Neural cell (in vitro differentiated cells): Measurements from ENCODE around the gene MYO6. TPM values are rescaled to one million over a fixed set of nuclear protein-coding genes. Genes with fewer than 3 reads are reported as not detected.

Source experiments
- H2AFZ ChIP-seq: fragments of 200-600, 300-800 bp; sonication (generic), shearing (Covaris generic); 2 replicates; pipeline ENCODE4 v1.6.0; 2014; ENCODE audit warnings: low read depth, mild to moderate bottlenecking, antibody characterized with exemption, low read length, moderate library complexity
- H3F3A ChIP-seq: fragments of 200-600 bp; shearing (Covaris generic); 2 replicates; pipeline ENCODE4 v1.6.1; 2016; ENCODE audit warnings: mild to moderate bottlenecking, moderate library complexity, mixed read lengths, antibody characterized with exemption, low read length; ENCODE audit not compliant: insufficient read depth, poor library complexity, severe bottlenecking
- H3K27ac ChIP-seq: fragments of 200-600, 300-800 bp; sonication (generic), shearing (Covaris generic); 2 replicates; pipeline ENCODE4 v1.5.1; 2014; ENCODE audit warnings: mild to moderate bottlenecking, low read length, moderate library complexity
- H3K27me3 ChIP-seq: fragments of 300-800, 200-600 bp; sonication (generic), shearing (Covaris generic); 2 replicates; pipeline ENCODE4 v1.6.0; 2014; ENCODE audit warnings: mild to moderate bottlenecking, low read depth, low read length, moderate library complexity; ENCODE audit not compliant: insufficient read depth
- H3K36me3 ChIP-seq: fragments of 300-800, 200-600 bp; sonication (generic), shearing (Covaris generic); 2 replicates; pipeline ENCODE4 v1.5.1; 2014; ENCODE audit warnings: mild to moderate bottlenecking, antibody characterized with exemption, low read length, moderate library complexity; ENCODE audit not compliant: insufficient read depth
- H3K4me2 ChIP-seq: fragments of 300-800, 200-600 bp; sonication (generic), shearing (Covaris generic); 2 replicates; pipeline ENCODE4 v1.6.0; 2014; ENCODE audit warnings: mild to moderate bottlenecking, low read length
- H3K4me3 ChIP-seq: fragments of 300-800, 200-600 bp; sonication (generic), shearing (Covaris generic); 2 replicates; pipeline ENCODE4 v1.5.1; 2014; ENCODE audit warnings: mild to moderate bottlenecking, low read length, moderate library complexity
- H3K79me2 ChIP-seq: fragments of 200-600 bp; shearing (Covaris generic); replicated peaks from 2 replicates; pipeline ENCODE4 v1.6.0; 2014; ENCODE audit warnings: mild to moderate bottlenecking, low read length, moderate library complexity; ENCODE audit not compliant: insufficient read depth
- H3K9ac ChIP-seq: fragments of 300-800, 200-600 bp; sonication (generic), shearing (Covaris generic); 2 replicates; pipeline ENCODE4 v1.6.1; 2016; ENCODE audit warnings: mild to moderate bottlenecking, low read length, mixed read lengths
- H3K9me2 ChIP-seq: fragments of 200-600 bp; shearing (Covaris generic); 2 replicates; pipeline ENCODE4 v1.6.1; 2016; ENCODE audit warnings: mild to moderate bottlenecking, low read length, mixed read lengths; ENCODE audit not compliant: insufficient read depth
- H3K9me3 ChIP-seq: fragments of 200-600, 300-800 bp; sonication (generic), shearing (Covaris generic); 2 replicates; pipeline ENCODE4 v1.6.1; 2016; ENCODE audit warnings: mild to moderate bottlenecking, mixed run types, low read length, moderate library complexity, mixed read lengths
- H4K20me1 ChIP-seq: fragments of 200-600 bp; shearing (Covaris generic); 2 replicates; pipeline ENCODE4 v1.6.1; 2016; ENCODE audit warnings: mild to moderate bottlenecking, mixed run types; ENCODE audit not compliant: insufficient read depth
- CTCF ChIP-seq: fragments of 450-650 bp; IDR thresholded peaks from 2 replicates; pipeline ENCODE4 v1.5.1; 2014; ENCODE audit warnings: antibody characterized with exemption, mild to moderate bottlenecking, moderate library complexity; ENCODE audit not compliant: poor library complexity, severe bottlenecking
- EP300 ChIP-seq: fragments of 450-650 bp; conservative IDR thresholded peaks from 2 replicates; pipeline ENCODE4 v1.6.1; 2014; ENCODE audit warnings: antibody characterized with exemption, mild to moderate bottlenecking, moderate library complexity; ENCODE audit not compliant: poor library complexity, severe bottlenecking
- EZH2 ChIP-seq: fragments of 200-600, 300-800 bp; shearing (Covaris generic), sonication (generic); IDR thresholded peaks from 2 replicates; pipeline ENCODE4 v1.6.1; 2014; ENCODE audit warnings: antibody characterized with exemption, low read length, borderline replicate concordance, mild to moderate bottlenecking; ENCODE audit not compliant: insufficient read depth, poor library complexity, severe bottlenecking
- MXI1 ChIP-seq: fragments of 450-650 bp; conservative IDR thresholded peaks from 2 replicates; pipeline ENCODE4 v1.6.1; 2014; ENCODE audit warnings: antibody characterized with exemption, mild to moderate bottlenecking; ENCODE audit not compliant: poor library complexity, severe bottlenecking
- POLR2AphosphoS5 ChIP-seq: IDR thresholded peaks from 2 replicates; pipeline ENCODE4 v1.6.1; 2012
- RAD21 ChIP-seq: fragments of 450-650 bp; conservative IDR thresholded peaks from 2 replicates; pipeline ENCODE4 v1.6.1; 2014; ENCODE audit warnings: antibody characterized with exemption, mild to moderate bottlenecking, moderate library complexity
- SMC3 ChIP-seq: fragments of 450-650 bp; conservative IDR thresholded peaks from 2 replicates; pipeline ENCODE4 v1.6.1; 2014; ENCODE audit warnings: antibody characterized with exemption, mild to moderate bottlenecking, moderate library complexity; ENCODE audit not compliant: poor library complexity
- TAF1 ChIP-seq: IDR thresholded peaks from 2 replicates; pipeline ENCODE4 v1.6.1; 2012; ENCODE audit warnings: low read depth
- polyA plus RNA-seq: library from polyadenylated mRNA; depleted of rRNA; stranded (reverse); fragments of >200 nt; gene quantifications from 2 replicates; pipeline ENCODE4 v1.2.3, GENCODE V29; 2014
- TF ChIP-seq, protein P1 (sequence below): IDR thresholded peaks from 2 replicates; pipeline ENCODE4 v1.6.1; 2012; ENCODE audit warnings: borderline replicate concordance

MYO6 gene
- polyA plus RNA-seq, 1 donor from 2014 or later = 49.1 TPM

GRCh38 chr6:75827163-75827562 lies 78.1 kb downstream of the MYO6 start:
- TF ChIP-seq RAD21 (no peak), CTCF (no peak), EP300 (no peak), SMC3 (no peak), TAF1 (no peak), EZH2 (no peak), POLR2AphosphoS5 (no peak), MXI1 (no peak)
- TF ChIP-seq, protein P1, sequence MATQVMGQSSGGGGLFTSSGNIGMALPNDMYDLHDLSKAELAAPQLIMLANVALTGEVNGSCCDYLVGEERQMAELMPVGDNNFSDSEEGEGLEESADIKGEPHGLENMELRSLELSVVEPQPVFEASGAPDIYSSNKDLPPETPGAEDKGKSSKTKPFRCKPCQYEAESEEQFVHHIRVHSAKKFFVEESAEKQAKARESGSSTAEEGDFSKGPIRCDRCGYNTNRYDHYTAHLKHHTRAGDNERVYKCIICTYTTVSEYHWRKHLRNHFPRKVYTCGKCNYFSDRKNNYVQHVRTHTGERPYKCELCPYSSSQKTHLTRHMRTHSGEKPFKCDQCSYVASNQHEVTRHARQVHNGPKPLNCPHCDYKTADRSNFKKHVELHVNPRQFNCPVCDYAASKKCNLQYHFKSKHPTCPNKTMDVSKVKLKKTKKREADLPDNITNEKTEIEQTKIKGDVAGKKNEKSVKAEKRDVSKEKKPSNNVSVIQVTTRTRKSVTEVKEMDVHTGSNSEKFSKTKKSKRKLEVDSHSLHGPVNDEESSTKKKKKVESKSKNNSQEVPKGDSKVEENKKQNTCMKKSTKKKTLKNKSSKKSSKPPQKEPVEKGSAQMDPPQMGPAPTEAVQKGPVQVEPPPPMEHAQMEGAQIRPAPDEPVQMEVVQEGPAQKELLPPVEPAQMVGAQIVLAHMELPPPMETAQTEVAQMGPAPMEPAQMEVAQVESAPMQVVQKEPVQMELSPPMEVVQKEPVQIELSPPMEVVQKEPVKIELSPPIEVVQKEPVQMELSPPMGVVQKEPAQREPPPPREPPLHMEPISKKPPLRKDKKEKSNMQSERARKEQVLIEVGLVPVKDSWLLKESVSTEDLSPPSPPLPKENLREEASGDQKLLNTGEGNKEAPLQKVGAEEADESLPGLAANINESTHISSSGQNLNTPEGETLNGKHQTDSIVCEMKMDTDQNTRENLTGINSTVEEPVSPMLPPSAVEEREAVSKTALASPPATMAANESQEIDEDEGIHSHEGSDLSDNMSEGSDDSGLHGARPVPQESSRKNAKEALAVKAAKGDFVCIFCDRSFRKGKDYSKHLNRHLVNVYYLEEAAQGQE = no peak
- H3K4me2 ChIP-seq = no peak overlapping the region
- no peak overlapping the region for H3K27ac ChIP-seq
- H3K9me2 ChIP-seq = no peaks in the 10 kb centered on the region
- H2AFZ ChIP-seq = no peak overlapping the region
- H4K20me1 ChIP-seq = no peaks in the 10 kb centered on the region
- H3K79me2 ChIP-seq = no peaks in the 10 kb centered on the region
- no peaks in the 10 kb centered on the region for H3K9me3 ChIP-seq
- no peaks in the 10 kb centered on the region for H3K27me3 ChIP-seq
- no peaks in the 10 kb centered on the region for H3F3A ChIP-seq
- no peak overlapping the region for H3K9ac ChIP-seq
- H3K4me3 ChIP-seq = no peak overlapping the region
- H3K36me3 ChIP-seq = no peaks in the 10 kb centered on the region

DNA sequence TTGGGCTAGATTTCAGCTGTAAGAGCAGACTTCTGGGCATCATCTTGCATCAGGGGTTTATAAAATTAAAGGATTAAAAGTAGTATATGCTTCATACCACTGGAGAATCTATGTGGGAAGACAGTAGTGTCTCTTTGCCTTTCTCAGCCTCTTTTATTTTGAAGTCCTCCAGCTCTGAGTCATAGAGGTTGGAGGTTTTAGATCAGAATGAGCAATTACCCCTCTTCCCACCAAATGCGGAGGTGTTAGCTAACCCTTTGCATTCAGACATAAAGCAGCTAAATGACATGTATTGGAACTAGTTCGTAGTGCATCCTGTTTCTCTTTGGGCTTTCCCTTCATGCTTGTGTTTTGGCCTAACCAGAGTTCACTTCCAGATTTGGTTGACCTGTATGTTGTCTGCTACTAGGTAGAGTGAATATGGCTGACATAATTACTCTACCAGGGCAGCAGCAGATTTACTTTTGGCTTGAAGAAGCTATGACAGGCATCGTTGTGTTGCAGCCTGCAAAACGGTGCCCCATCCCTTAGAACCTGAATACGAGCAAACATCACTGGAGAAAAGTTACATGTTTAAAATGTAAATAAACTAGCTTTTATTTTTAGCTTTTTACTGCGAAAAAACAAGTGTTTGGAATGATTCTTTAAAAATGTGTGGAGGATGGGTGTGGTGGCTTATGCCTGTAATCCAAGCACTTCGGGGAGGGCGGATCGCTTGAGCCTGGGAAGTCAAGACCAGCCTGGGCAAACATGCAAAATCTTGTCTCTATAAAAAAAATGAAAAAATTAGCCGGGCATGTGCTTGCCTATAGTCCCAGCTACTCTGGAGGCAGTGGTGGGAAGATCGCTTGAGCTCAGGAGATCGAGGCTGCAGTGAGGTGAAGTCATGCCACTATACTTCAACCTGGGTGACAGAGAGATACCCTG lies 82.2 kb downstream of the MYO6 start:
- no peak for TF ChIP-seq SMC3
- Histone ChIP-seq H3F3A (no peaks in the 10 kb centered on the region), H3K9me3 (no peaks in the 10 kb centered on the region), H3K4me2 (no peak overlapping the region), H3K36me3 (no peaks in the 10 kb centered on the region), H4K20me1 (no peaks in the 10 kb centered on the region), H2AFZ (no peak overlapping the region), H3K4me3 (no peak overlapping the region), H3K79me2 (no peaks in the 10 kb centered on the region), H3K27ac (no peak overlapping the region), H3K9me2 (no peaks in the 10 kb centered on the region), H3K9ac (no peak overlapping the region), H3K27me3 (no peaks in the 10 kb centered on the region)
